Measurements from ENCODE around the gene OARD1.
A peak's percentile ranks its signal among the peaks of the same experiment; 100 is the strongest.

OARD1 gene

DNA sequence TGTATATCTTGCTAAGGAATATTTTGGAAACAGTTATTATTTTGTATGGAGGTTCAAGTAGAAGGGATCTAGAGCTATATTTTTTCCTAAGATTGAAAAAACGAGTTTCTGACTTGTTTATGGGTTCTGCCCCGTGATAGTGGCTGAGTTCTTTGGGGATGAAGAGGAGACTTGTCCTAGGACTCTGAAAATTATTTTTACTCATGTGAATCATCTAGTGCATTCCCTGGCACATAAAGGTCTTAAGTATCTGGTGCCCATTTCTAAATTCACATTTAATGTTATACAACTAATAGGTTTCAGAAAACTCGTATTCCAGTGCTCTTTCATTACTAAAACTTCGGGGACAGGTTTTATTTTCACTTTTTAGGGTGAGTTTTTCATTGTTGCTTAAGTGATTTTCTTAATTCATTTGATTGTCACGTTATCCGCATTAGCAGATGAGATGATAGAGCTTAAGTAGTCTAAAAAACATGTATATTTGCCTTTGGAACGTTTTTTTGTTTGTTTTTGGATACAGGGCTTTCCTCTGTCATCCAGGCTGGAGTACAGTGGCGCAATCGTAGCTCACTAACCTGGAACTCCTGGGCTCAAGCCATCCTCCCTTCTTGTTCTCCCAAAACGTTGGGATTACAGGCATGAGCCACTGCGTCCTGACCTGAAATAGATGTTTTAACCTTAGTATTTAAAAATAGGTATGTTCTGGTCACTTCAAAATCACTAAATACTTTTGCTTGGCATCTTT, 2.7 kb upstream of the OARD1 start:
- no peak for DNase-seq

DNA sequence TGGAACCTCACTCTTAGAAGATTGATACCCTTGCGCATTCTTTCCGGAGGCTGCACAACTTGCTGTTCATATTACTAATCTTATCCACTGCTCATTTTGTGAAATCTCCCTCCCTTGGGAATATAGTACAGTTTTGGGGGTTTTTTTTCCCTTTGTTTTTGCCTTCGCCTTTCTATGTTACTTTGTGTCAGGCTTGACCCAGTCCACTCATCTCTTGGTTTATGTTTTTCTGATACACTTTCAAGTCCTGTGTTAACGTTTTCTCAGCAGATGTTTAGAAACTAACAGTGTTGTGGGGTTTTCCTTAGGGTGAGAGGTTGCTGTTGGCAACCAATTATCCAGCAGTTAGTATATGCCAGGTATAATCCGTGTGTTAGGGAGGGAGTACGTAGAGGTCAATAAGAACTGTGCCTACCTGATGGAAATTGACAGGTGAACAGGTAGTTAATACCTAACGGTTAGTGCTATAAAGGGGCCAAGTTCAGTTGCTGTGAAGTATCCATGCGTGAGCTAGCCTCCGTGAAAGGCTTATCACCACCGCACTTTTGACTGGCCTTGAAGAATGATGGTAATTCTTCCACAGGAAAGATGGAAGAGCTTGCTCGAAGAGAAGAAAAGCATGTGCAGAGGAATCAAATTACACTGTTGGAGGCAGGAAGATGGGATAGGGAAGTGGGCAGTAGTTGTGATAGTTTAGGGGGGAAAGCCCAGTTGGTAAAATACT, 2.0 kb upstream of the OARD1 start:
- DNase-seq: peak; percentile 24

DNA sequence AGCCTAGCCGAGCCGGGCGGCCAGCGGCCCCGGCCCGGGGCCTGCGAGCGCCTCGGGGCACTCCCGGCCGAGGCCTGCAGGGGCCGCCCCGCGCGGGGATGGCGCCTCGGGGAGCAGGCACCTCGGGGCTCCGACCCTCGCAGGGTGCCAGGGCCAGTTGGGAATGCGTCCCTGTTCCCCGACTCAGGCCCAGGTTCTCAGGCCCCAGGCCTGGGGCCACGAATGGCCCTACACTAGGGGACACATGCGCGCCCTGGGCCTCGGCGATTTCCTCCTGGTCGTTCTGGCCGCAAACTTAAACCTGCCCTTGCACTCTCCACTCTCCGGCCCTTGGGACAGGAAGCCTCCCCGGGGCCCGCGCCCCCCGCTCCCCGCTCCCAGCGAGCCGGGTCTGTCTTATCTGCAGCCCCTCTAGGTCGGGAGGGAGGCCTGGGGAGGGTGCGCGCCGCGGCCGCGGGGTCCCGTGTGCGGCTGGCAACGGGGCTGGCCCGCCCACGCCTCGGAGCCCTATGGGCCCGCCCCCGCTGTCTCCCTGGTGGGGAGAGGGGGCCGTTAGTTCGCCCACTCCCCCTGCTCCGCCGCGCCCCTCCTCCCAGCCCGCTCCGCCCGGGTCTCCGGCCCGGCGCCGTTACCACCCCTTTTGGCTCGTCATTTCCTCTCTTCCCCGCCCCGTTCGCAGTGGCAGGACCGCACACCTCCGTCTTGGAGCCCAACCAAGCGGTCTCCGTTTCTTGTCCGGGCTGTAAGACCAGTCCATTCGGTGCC, 1.2 kb upstream of the OARD1 start:
- peak; percentile 63 for DNase-seq

DNA sequence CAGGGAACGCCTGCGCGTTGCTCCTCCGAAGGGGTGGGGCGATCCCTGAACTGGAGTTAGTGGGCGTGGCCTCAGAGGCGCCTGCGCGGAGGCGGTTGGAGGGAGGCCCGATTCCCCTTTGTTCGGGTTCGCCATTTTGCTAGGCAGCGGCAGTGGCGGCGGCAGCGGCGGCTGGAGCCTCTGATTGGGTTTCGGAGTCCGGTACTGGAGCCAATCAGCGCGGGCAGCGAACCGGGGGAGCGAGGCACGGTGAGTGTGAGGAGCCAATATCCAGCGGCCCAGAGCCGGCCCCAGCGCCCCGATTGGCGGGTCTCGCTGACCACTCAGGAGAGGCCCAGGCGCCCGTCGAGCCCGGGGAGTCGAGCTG, 663 bp upstream of the OARD1 start, which contains the start of gene NFYA:
Gene NFYA, plus strand, starts transcription at position 139 of the 367 bp plus-strand sequence. CDS start 6,116 bp downstream, outside the sequence.
- DNase-seq: no peak

GRCh38 chr6:41071501-41071922, 644 bp downstream of the OARD1 start:
- peak; percentile 72 for DNase-seq

DNA sequence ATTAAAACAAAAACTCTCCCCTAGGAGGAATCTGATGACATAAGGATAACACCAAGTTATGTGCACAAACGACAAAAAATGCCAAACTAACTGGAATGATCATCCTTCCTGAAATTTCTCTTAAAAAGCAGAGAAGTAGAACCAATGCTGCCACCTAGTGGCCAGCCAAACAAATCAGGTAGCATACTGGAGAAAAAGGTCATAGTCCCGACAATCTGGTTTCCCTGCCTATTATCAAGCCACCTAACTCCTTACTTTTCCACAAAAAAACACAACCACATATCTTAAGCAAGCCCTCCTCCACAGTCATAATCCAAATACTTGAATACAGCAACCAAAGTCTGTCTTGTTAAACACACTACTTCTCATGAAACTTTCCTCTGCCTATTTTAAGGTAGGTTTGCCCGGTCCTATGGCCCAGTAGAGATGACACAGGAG, 5.3 kb downstream of the OARD1 start:
- peak; percentile 19 for DNase-seq

DNA sequence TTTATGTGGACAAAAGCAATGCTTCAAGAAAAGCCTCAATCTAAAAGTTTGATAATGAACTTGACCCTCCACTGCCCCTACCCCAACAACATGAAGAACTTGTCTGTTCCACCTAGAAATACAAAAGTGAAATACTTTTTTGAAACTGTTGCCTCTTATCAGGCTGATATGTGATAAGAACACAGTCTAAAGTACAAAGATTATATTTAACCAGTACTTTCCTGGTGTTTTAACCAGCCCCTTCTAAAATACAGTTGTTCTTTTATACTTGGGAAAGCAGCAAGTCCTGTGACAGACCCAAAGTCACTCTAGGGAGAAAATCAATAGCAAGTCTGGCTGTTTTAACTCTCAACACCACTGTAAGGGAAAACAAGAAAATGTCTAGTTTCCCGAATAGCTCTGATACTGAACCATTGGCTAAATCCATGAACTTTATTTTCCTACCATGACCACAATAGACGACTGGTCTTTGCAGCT, 6.6 kb downstream of the OARD1 start:
- DNase-seq: no peak

DNA sequence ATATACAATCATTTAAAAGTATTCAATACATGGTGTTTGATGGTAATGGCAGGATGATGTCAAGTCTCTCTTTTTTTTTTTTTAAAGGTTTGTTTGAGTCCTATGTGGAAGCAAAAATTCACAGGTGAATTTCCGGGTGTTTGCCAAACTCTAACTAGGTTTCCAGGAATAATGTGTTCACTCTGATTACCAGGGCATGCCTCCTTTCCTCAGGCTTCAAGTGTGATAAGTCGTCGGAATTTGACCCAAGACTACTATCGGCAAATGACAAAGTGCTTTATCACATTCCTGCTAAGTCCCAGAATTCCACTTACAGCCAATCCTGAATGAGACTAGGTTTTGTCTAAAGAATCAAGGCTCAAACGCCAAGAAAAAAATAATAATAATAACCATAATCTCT, 7.3 kb downstream of the OARD1 start:
- DNase-seq: no peak

GRCh38 chr6:41063884-41064285, 8.3 kb downstream of the OARD1 start:
- DNase-seq: no peak

- DNase-seq: no peak
Measured at GRCh38 chr6:41062056-41062455, 10.1 kb downstream of the OARD1 start.

DNA sequence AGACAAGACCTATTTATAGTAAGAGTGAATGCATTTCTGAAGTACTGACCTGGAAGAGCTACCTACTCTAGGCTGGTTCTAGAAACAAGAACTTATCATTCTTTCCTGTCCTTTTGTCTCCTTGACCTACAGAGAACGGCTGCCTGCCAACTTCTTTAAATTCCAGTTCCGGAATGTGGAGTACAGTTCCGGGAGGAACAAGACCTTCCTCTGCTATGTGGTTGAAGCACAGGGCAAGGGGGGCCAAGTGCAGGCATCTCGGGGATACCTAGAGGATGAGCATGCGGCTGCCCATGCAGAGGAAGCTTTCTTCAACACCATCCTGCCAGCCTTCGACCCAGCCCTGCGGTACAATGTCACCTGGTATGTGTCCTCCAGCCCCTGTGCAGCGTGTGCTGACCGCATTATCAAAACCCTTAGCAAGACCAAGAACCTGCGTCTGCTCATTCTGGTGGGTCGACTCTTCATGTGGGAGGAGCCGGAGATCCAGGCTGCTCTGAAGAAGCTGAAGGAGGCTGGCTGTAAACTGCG, 10.9 kb downstream of the OARD1 start:
- DNase-seq: no peak

DNA sequence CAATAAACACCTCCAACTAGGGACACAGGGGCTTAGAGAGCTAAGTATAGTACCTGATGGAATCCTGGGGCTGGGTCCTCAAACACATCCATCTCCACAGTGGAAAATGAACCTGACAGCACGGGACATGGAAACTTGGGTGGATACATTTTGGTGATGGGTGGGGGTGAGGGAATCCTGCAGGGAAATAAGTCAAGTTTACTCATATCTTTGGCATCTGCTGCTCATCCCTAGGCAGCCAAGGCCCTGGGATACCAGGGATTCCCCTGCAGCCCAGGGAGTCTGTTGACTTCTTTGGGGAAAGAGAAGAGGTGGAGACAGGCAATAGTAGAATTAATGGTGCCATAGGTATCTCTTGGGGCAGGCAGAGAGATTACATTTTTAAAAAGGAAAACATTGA, 12.6 kb downstream of the OARD1 start:
- no peak for DNase-seq

DNA sequence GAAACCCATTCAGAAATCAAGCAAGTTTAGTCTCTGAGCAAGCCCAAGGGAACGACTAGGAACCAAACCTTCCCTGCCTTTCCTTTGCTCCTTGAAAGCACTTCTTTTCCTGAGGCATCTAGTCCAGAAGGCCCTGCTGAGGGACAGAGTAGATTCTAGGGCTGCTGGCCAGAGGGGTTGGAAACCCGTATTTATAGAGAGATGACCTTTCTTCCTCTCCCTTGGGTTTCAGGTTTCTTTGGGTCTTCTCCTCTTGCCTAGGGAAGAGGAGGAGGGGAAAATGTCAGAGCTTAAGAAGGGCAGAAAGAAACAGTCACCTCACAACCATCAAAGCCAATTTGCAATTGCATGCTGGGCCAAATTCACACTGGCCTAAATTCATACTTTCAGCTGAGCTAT, 13.4 kb downstream of the OARD1 start:
- DNase-seq: no peak

GRCh38 chr6:41056768-41057490, 15.2 kb downstream of the OARD1 start:
- DNase-seq: no peak

- no peak for DNase-seq
Measured at GRCh38 chr6:41055149-41055548, 17.0 kb downstream of the OARD1 start.

DNA sequence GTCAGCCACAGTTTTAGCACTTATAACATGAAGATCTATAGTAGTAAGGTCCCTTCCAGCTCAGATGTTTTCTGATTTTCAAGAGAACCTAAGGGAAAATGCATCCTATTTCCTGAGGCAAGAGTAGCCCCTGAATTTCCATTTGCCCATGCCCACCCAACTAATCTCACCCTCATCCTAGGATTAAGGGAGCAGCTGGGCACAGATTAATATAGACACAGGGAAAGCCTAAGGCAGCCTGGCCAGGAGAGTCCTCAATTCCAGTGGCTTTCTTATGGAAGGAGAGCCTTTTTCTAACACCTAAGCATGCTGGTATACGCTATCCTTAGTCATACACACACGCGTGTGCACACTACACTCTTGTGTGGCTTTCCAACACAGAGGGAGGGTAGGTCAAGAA, 17.6 kb downstream of the OARD1 start:
- DNase-seq: no peak

- no peak for DNase-seq
Measured at GRCh38 chr6:41053041-41053440, 19.1 kb downstream of the OARD1 start, which contains the start of gene APOBEC2. APOBEC2 (plus strand) TSS chr6:41053202; CDS start chr6:41053348, 146 bp downstream.

- no peak for DNase-seq
Measured at GRCh38 chr6:41051873-41052272, 20.3 kb downstream of the OARD1 start.

GRCh38 chr6:41050536-41050935, 21.6 kb downstream of the OARD1 start:
- no peak for DNase-seq

GRCh38 chr6:41049955-41050354, 22.2 kb downstream of the OARD1 start:
- DNase-seq: no peak

DNA sequence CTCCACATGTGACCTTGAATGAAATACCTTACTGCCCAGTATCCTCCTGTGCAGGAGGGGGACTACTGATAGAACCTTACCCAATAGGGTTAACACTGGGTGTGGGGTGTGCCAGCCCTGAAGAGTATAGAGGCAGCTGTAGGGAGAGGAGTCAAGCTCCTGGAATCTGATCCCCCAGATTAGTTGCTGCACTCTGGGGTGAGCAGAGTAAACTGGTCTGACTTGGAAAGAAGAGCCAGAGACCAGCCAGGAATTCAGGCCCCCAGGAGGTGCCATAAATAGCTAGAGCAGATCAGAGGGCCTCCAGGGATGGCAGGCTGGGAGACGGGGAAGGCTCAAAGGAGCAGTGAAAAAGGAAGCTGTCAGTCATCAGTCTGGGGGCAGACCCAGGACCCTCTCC, 22.6 kb downstream of the OARD1 start:
- no peak for DNase-seq

Measured in NCI-H526 treated with DMSO at 0.1 percent for 48 hours (cell line).